DND-41 (cell line): Measurements from ENCODE around the gene ARMC7.

Experiments
- EZH2 ChIP-seq: IDR thresholded peaks from 3 replicates; pipeline ENCODE4 v1.6.1; 2012; ENCODE audit warnings: borderline replicate concordance, low read depth, mild to moderate bottlenecking, moderate library complexity, low read length, inconsistent platforms; ENCODE audit not compliant: severe bottlenecking
- TF ChIP-seq, protein P1 (sequence below): IDR thresholded peaks from 2 replicates; pipeline ENCODE4 v1.5.1; 2012; ENCODE audit warnings: borderline replicate concordance, low read length, moderate library complexity, mild to moderate bottlenecking; ENCODE audit not compliant: poor library complexity, severe bottlenecking; ENCODE audit errors: extremely low read depth

- TF ChIP-seq, protein P1, sequence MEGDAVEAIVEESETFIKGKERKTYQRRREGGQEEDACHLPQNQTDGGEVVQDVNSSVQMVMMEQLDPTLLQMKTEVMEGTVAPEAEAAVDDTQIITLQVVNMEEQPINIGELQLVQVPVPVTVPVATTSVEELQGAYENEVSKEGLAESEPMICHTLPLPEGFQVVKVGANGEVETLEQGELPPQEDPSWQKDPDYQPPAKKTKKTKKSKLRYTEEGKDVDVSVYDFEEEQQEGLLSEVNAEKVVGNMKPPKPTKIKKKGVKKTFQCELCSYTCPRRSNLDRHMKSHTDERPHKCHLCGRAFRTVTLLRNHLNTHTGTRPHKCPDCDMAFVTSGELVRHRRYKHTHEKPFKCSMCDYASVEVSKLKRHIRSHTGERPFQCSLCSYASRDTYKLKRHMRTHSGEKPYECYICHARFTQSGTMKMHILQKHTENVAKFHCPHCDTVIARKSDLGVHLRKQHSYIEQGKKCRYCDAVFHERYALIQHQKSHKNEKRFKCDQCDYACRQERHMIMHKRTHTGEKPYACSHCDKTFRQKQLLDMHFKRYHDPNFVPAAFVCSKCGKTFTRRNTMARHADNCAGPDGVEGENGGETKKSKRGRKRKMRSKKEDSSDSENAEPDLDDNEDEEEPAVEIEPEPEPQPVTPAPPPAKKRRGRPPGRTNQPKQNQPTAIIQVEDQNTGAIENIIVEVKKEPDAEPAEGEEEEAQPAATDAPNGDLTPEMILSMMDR: no peak
- no peak for TF ChIP-seq EZH2
These were observed 38.2 kb downstream of the ARMC7 start for GRCh38 chr17:75147878-75148546.
